K562 (cell line): ENCODE results near the gene TMEM63A. TPM values are rescaled to one million over a fixed set of nuclear protein-coding genes. Genes with fewer than 3 reads are reported as not detected.

Experiments
- ARID1B ChIP-seq: fragments of 450-650 bp; IDR thresholded peaks from 2 replicates; pipeline ENCODE4 v1.6.1; 2016; ENCODE audit warnings: antibody characterized with exemption, mild to moderate bottlenecking, inconsistent platforms
- CREM ChIP-seq: IDR thresholded peaks from 2 replicates; pipeline ENCODE4 v1.6.1; 2014; ENCODE audit warnings: antibody characterized with exemption, low read depth
- EP400 ChIP-seq: fragments of 450-650 bp; IDR thresholded peaks from 2 replicates; pipeline ENCODE4 v1.6.1; 2017; ENCODE audit warnings: antibody characterized with exemption, mild to moderate bottlenecking, moderate library complexity
- GATA2 ChIP-seq: sonication (generic); formaldehyde crosslinking; IDR thresholded peaks from 2 replicates; pipeline ENCODE4 v1.4.0; 2020; ENCODE audit warnings: mild to moderate bottlenecking, missing genetic modification reagents
- THAP7 ChIP-seq: fragments of 250-450 bp; sonication (Bioruptor Pico); IDR thresholded peaks from 2 replicates; pipeline ENCODE4 v1.5.0; 2021
- polyA plus RNA-seq, 8 experiments: library from polyadenylated mRNA; depleted of rRNA in 4 of 8; stranded (reverse) in 5 of 8; unstranded in 3 of 8; fragments of >200 nt; fragmentation: Nextera tagmentation in 2 of 8; fragmentation: Illumina TruSeq in 1 of 8; extraction: Ambion mirVana in 2 of 8; extraction: Trizol in 1 of 8; gene quantifications; 2 replicates each; pipeline versions ENCODE4 v1.2.1 to v1.2.3, GENCODE V29; 2011 to 2014; ENCODE audit warnings: inconsistent platforms in 1 of 8, missing spikeins in 1 of 8
- total RNA-seq, 7 experiments: library from RNA; depleted of rRNA in 6 of 7; stranded (reverse); fragments of >200 nt in 6 of 7; fragmentation: Illumina TruSeq in 2 of 7; extraction: Trizol in 2 of 7; gene quantifications; 2 replicates each; pipeline versions ENCODE4 v1.2.1 to v1.2.3, GENCODE V29; 2011 to 2021; ENCODE audit warnings: low replicate concordance in 1 of 7
- TF ChIP-seq, protein P1 (sequence below): fragments of 250-450 bp; sonication (Bioruptor Pico); IDR thresholded peaks from 2 replicates; pipeline ENCODE4 v1.5.0; 2022; ENCODE audit warnings: mild to moderate bottlenecking
- TF ChIP-seq, protein P2 (sequence below): fragments of 450-650 bp; IDR thresholded peaks from 2 replicates; pipeline ENCODE4 v1.7.0; 2016; ENCODE audit warnings: borderline replicate concordance

Gene TMEM63A
- total and polyA plus RNA-seq, 9 of the 15 experiments (the other 6 are each of a cell fraction or from before 2014, with no cell fraction given), result 2.0 to 54.6 (median 17.5) TPM

GRCh38 chr1:225882694-225883615, 775 bp upstream of the TMEM63A start (continued):
- TF ChIP-seq, protein P1, sequence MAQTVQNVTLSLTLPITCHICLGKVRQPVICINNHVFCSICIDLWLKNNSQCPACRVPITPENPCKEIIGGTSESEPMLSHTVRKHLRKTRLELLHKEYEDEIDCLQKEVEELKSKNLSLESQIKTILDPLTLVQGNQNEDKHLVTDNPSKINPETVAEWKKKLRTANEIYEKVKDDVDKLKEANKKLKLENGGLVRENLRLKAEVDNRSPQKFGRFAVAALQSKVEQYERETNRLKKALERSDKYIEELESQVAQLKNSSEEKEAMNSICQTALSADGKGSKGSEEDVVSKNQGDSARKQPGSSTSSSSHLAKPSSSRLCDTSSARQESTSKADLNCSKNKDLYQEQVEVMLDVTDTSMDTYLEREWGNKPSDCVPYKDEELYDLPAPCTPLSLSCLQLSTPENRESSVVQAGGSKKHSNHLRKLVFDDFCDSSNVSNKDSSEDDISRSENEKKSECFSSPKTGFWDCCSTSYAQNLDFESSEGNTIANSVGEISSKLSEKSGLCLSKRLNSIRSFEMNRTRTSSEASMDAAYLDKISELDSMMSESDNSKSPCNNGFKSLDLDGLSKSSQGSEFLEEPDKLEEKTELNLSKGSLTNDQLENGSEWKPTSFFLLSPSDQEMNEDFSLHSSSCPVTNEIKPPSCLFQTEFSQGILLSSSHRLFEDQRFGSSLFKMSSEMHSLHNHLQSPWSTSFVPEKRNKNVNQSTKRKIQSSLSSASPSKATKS, result no peak
- TF ChIP-seq, protein P2, sequence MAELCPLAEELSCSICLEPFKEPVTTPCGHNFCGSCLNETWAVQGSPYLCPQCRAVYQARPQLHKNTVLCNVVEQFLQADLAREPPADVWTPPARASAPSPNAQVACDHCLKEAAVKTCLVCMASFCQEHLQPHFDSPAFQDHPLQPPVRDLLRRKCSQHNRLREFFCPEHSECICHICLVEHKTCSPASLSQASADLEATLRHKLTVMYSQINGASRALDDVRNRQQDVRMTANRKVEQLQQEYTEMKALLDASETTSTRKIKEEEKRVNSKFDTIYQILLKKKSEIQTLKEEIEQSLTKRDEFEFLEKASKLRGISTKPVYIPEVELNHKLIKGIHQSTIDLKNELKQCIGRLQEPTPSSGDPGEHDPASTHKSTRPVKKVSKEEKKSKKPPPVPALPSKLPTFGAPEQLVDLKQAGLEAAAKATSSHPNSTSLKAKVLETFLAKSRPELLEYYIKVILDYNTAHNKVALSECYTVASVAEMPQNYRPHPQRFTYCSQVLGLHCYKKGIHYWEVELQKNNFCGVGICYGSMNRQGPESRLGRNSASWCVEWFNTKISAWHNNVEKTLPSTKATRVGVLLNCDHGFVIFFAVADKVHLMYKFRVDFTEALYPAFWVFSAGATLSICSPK, result no peak
- TF ChIP-seq GATA2 (CRISPR knock-in tag) (no peak), THAP7 (CRISPR knock-in tag) (no peak), ARID1B (0 out of 2 replicates have a peak, but pooled peaks have one; percentile 3), EP400 (no peak), CREM (no peak)
